Naive thymus-derived CD4-positive, alpha-beta T cell (primary cell): ENCODE results near the gene SPIRE2. TPM values are rescaled to one million over a fixed set of nuclear protein-coding genes. Genes with fewer than 3 reads are reported as not detected.
"Not testable (repeated sequence)": the region's sequence is repeated elsewhere in the genome, so short reads cannot be mapped to it uniquely, and the experiment has no call there.

Experiments used
- ATAC-seq: fragments of 150-1000 bp; cut with Tn5 transposase; 2 replicates; pipeline ENCODE4 v1.10.0; 2021; ENCODE audit warnings: mild to moderate bottlenecking, moderate library complexity
- CTCF ChIA-PET: fragments of 350-600 bp; sonication (Branson Sonifier 250); formaldehyde crosslinking; loops from one replicate; lab custom pipeline; 2021; ENCODE audit warnings: antibody characterized with exemption; lab: Charles Lee
- POLR2A ChIA-PET: fragments of 350-600 bp; sonication (Branson Sonifier 250); formaldehyde crosslinking; loops from one replicate; lab custom pipeline; 2021; ENCODE audit warnings: antibody characterized with exemption, inconsistent platforms; lab: Charles Lee
- DNase-seq, 9 donors: peaks; one replicate each; pipeline versions ENCODE4 v3.0.0 to v3.0.0-alpha.2; 2020 to 2022; ENCODE audit warnings: mixed read lengths in 1 of 9
- H3K27ac ChIP-seq: one replicate; pipeline ENCODE4 v1.7.0; 2013; ENCODE audit warnings: mild to moderate bottlenecking, low read depth, low read length, moderate library complexity
- H3K27me3 ChIP-seq, 2 donors: one replicate each; pipeline ENCODE4 v1.7.0; 2013; ENCODE audit warnings: low read length in 2 of 2, mild to moderate bottlenecking in 2 of 2, moderate library complexity in 2 of 2; ENCODE audit not compliant: control insufficient read depth in 2 of 2, insufficient read depth in 2 of 2
- H3K36me3 ChIP-seq, 3 experiments: 1 replicate in 2 of 3; 2 replicates in 1 of 3; pipeline ENCODE4 v1.7.0; 2013; ENCODE audit warnings: low read length in 3 of 3, mild to moderate bottlenecking in 3 of 3, moderate library complexity in 1 of 3; ENCODE audit not compliant: insufficient read depth in 3 of 3, control insufficient read depth in 2 of 3
- H3K4me1 ChIP-seq, 2 donors: one replicate each; pipeline ENCODE4 v1.7.0; 2013; ENCODE audit warnings: low read length in 2 of 2, mild to moderate bottlenecking in 2 of 2, moderate library complexity in 1 of 2; ENCODE audit not compliant: control insufficient read depth in 2 of 2, insufficient read depth in 2 of 2
- H3K4me3 ChIP-seq: 2 replicates; pipeline ENCODE4 v1.7.0; 2013; ENCODE audit warnings: mild to moderate bottlenecking, low read length
- H3K9me3 ChIP-seq, 3 experiments: 1 replicate in 2 of 3; 2 replicates in 1 of 3; pipeline ENCODE4 v1.7.0; 2013; ENCODE audit warnings: low read length in 3 of 3; ENCODE audit not compliant: control insufficient read depth in 2 of 3
- H3K27ac Mint-ChIP-seq, 9 donors: one replicate each; pipeline ENCODE4 v1.8.0; 2020 to 2022; ENCODE audit warnings: mixed read lengths in 9 of 9, mild to moderate bottlenecking in 8 of 9, moderate library complexity in 5 of 9, inconsistent platforms in 2 of 9
- H3K27me3 Mint-ChIP-seq, 5 donors: one replicate each; pipeline ENCODE4 v1.8.0; 2021 to 2022; ENCODE audit warnings: mixed read lengths in 5 of 5, mild to moderate bottlenecking in 1 of 5
- H3K36me3 Mint-ChIP-seq, 5 donors: one replicate each; pipeline ENCODE4 v1.8.0; 2020 to 2022; ENCODE audit warnings: mixed read lengths in 5 of 5, mild to moderate bottlenecking in 3 of 5, inconsistent platforms in 1 of 5
- H3K4me1 Mint-ChIP-seq, 7 donors: one replicate each; pipeline ENCODE4 v1.8.0; 2020 to 2022; ENCODE audit warnings: mixed read lengths in 7 of 7, mild to moderate bottlenecking in 3 of 7, inconsistent platforms in 1 of 7
- H3K4me3 Mint-ChIP-seq, 10 donors: one replicate each; pipeline ENCODE4 v1.8.0; 2020 to 2022; ENCODE audit warnings: mild to moderate bottlenecking in 10 of 10, mixed read lengths in 10 of 10, moderate library complexity in 6 of 10, inconsistent platforms in 2 of 10
- H3K9me3 Mint-ChIP-seq, 11 donors: one replicate each; pipeline ENCODE4 v1.8.0; 2020 to 2022; ENCODE audit warnings: mixed read lengths in 11 of 11, mild to moderate bottlenecking in 4 of 11, inconsistent platforms in 1 of 11, moderate library complexity in 1 of 11
- intact Hi-C, 2 donors: fragments of 100-400 bp; cut with micrococcal nuclease; formaldehyde crosslinking; loops; one replicate each; pipeline ENCODE4 v1.15.1; 2023
- polyA plus RNA-seq, 2 donors: library from polyadenylated mRNA; unstranded; fragments of 300-500 nt; fragmentation: Illumina TruSeq; gene quantifications; one replicate each; pipeline ENCODE4 v1.2.3, GENCODE V29; 2021
- total RNA-seq, 6 experiments: library from RNA in 5 of 6; stranded (reverse) in 5 of 6; gene quantifications; 1 replicate in 5 of 6; 2 replicates in 1 of 6; pipeline ENCODE4 v1.2.3 and lab custom pipeline; 2021 to 2026

The SPIRE2 gene
- total and polyA plus RNA-seq, 7 experiments from 2014 or later: 0.32 to 3.5 (median 1.3) TPM

DNA sequence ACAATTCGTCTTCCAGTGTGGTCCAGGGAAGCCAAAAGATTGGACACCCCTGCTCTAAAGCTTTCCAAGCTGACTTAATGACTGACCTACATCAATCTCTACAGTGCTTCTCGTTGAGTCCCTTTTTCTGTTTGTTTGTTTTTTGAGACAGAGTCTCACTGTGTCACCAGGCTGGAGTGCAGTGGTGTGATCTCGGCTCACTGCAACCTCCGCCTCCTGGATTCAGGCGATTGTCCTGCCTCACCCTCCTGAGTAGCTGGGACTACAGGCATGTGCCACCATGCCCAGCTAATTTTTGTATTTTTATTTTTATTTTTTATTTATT is 4.5 kb upstream of the SPIRE2 start:
- peaks cover 7 to 16% (median 8%) of the 10 kb centered on the region in 7 donors for H3K4me1 Mint-ChIP-seq
- H3K36me3 Mint-ChIP-seq, CTCF ChIA-PET, H3K4me3 Mint-ChIP-seq, H3K4me3 ChIP-seq, DNase-seq, H3K9me3 Mint-ChIP-seq, intact Hi-C loops, H3K9me3 ChIP-seq, ATAC-seq, H3K27ac ChIP-seq, H3K4me1 ChIP-seq, H3K27me3 ChIP-seq, H3K36me3 ChIP-seq, H3K27ac Mint-ChIP-seq: not testable (repeated sequence)
- POLR2A ChIA-PET: interaction anchor here (1.1 kb wide), 1 partner anchor 124 kb away, joined by 3 read pairs; no protein-coding TSS in a partner anchor
- H3K27me3 Mint-ChIP-seq: peaks cover 0 to 18% (median 0%) of the 10 kb centered on the region in 5 donors

DNA sequence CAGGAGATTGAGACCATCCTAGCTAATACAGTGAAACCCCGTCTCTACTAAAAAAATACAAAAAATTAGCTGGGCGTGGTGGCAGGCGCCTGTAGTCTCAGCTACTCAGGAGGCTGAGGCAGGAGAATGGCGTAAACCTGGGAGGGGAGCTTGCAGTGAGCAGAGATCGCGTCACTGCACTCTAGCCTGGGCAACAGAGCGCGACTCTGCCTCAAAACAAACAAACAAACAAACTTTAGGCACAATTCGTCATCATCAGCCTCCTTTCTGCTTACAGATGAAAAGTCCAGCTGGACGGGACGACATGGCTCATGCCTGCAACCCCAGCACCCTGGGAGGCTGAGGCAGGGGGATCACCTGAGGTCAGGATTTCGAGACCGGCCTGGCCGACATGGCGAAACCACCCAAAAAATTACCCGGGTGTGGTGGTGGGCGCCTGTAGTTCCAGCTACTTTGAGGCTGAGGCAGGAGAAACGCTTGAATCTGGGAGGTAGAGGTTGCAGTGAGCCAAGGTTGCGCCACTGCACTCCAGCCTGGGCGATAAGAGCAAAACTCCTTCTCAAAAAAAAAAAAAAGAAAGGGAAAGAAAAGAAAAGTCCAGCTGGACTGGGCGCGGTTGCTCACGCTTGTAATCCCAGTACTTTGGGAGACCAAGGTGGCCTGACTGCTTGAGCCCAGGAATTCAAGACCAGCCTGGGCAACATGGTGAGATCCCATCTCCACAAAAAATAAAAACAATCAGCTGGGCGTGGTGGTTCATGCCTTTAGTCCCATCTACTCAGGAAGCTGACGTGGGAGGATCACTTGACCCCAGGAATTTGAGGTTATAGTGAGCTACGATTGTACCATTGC is 1.5 kb upstream of the SPIRE2 start:
- Mint-ChIP-seq H3K9me3 (peaks cover 0 to 2% (median 0%) of the 10 kb centered on the region in 11 donors), H3K27me3 (peaks cover 10 to 33% (median 14%) of the 10 kb centered on the region in 5 donors), H3K27ac (no peak overlapping the region), H3K4me1 (peaks cover 2 to 12% (median 5%) of the 10 kb centered on the region in 7 donors), H3K36me3 (peaks cover 0 to 6% (median 0%) of the 10 kb centered on the region in 5 donors), H3K4me3 (peak overlapping the region in 4 of 10 donors; percentile 17 to 54 (median 37))
- intact Hi-C loops: no loop called here
- H3K9me3 ChIP-seq: no peaks in the 10 kb centered on the region
- H3K27ac ChIP-seq: no peak overlapping the region
- no peaks in the 10 kb centered on the region for H3K4me1 ChIP-seq
- H3K4me3 ChIP-seq: no peak overlapping the region
- CTCF ChIA-PET: no interaction called here
- peaks cover 0 to 10% of the 10 kb centered on the region in 2 donors for H3K27me3 ChIP-seq
- no peak for ATAC-seq
- no peaks in the 10 kb centered on the region for H3K36me3 ChIP-seq
- no peak for DNase-seq
- POLR2A ChIA-PET: no interaction called here

DNA sequence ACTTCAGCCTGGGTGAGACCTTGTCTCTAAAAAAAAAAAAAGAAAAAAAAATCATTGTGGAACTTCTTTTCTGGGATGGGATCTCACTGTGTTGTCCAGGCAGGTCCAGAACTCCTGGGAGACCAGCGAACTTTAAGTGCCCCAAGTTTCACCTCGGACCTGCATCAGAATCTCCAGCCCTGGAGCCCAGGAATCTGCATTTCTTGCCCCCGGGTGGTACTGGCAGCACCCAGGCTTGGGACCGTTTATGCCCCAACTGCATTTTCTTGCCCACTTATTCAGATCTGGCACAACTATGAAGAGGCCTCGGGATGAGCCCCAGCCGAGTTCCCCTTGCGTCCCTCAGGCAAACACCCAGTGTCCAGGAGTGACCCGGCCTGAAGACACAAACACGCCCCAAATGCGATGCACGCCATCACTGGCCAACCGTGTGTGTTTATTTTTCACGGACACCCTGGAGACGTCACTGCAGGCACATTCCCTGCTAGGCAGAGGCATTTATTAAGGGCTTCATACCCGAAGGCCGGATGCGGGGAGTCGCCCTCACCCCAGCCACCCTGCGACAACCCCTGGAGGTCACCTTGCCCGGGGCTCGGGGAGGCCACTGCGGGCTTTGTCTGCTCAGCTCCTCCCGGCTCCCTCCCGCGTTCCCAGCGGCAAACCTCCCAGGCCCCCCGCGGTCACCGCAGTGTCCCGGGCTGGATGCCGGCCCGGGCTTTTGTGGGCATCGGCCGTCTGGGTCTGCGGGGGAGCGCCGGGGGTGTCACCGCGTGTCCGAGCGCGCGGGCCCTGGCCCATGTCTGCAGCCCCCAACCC is 684 bp upstream of the SPIRE2 start:
- POLR2A ChIA-PET: no interaction called here
- Mint-ChIP-seq H3K9me3 (no peaks in the 10 kb centered on the region), H3K27me3 (peaks cover 12 to 37% (median 23%) of the 10 kb centered on the region in 5 donors), H3K27ac (peak overlapping the region in 1 of 9 donors; percentile 32), H3K4me3 (peak overlapping the region in 7 of 10 donors; percentile 41 to 65 (median 53)), H3K36me3 (peaks cover 0 to 6% (median 0%) of the 10 kb centered on the region in 5 donors), H3K4me1 (peaks cover 2 to 10% (median 5%) of the 10 kb centered on the region in 7 donors)
- no peaks in the 10 kb centered on the region for H3K36me3 ChIP-seq
- CTCF ChIA-PET: no interaction called here
- no peak overlapping the region for H3K4me3 ChIP-seq
- H3K4me1 ChIP-seq: no peaks in the 10 kb centered on the region
- no peak overlapping the region for H3K27ac ChIP-seq
- peak in 1 of 9 donors; percentile 28 for DNase-seq
- peaks cover 0 to 10% of the 10 kb centered on the region in 2 donors for H3K27me3 ChIP-seq
- no peaks in the 10 kb centered on the region for H3K9me3 ChIP-seq
- ATAC-seq: no peak
- intact Hi-C loops: loop anchor here (1.0 to 2.0 kb wide), 2 partner anchors 11 to 99 kb away; partner anchors contain the start of gene FANCA (in 2 of the 2)

DNA sequence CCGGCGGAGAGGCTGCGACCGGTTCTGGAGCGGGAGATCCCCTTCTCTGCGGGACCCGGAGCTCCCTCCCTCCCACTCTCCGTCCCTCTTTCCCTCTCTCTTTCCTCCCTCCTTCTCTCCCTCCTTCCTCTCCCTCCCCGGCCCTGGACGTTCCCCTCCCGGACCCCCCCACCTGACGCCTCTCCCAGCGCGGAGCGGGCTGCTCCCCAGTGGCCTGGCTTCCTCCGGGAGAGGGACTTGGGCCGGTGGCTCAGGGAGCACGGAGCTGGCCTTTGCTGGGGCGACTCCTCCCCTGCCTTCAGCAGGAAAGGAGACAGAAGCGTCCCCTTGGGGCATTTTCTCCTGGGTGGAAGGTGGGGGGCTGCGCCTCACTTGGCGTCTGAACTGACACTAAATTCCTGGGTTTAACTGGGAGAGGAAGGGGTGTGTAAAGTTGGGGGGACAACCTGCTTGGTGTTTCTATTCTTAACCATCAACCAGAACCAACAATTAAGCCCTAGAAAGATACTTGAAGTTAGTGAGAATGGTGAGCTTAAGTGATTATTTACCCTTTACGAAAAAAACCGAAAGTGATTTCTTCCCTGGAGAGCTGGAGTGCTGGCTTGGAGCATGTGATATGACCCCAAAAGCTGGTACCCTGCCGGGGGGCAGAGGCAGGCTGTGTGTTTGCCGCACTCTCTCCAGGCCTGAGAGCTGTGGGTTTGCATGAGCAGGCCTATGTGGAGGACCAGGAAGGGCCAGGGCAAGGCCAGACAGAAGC is 775 bp downstream of the SPIRE2 start:
- POLR2A ChIA-PET: interaction anchor here (0.8 to 1.4 kb wide), 2 partner anchors 25 to 31 kb away, joined by 3 to 4 read pairs; no protein-coding TSS in a partner anchor

DNA sequence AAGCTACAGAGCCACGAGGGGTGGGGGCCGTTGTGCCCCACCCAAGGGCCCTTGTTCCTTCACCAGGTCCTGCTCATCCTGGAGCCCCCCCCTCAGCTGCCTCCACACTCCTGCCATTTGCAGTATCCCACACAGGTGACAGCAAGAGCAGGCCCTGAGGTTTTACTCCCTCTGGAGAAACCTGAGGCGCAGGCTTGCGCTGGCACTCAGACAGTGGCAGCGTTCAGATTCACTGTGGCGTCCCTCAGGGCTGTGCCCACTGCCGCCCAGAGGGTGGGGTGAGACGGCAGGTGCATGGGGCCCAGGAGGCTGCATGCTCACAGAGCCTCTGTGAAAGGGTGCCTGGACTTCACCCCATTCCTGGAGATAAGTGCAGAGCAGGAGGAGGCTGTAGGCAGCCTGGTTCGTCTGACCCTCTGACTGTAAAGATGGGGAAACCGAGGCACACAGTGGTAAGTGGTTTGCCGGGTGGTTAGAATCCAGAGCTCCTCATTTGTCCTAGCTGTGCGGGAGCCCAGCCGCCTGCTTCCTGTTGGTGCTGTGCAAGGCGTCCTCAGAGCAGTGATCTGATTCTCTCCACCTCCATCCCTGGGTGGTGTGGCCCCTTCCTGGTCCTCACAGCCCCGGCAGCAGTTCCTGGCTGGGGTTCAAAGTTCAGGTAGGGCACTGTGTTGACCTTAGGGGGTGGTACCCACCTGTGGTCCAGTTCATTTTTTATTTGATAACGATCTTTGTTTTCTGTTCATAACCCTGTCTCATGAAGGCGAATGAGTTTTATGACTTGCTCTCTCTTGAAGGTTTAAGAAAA is 1.6 kb downstream of the SPIRE2 start:
- H3K4me3 Mint-ChIP-seq: peak overlapping the region in 6 of 10 donors; percentile 3 to 66 (median 29)
- no peak overlapping the region for H3K27ac Mint-ChIP-seq

More for the DNA sequence above, 775 bp downstream of the SPIRE2 start:
- H3K27ac Mint-ChIP-seq: no peak overlapping the region
- no peaks in the 10 kb centered on the region for H3K9me3 Mint-ChIP-seq
- H3K4me1 Mint-ChIP-seq: peaks cover 2 to 10% (median 5%) of the 10 kb centered on the region in 7 donors
- Histone ChIP-seq H3K27me3 (peaks cover 0 to 10% of the 10 kb centered on the region in 2 donors), H3K9me3 (no peaks in the 10 kb centered on the region), H3K36me3 (no peaks in the 10 kb centered on the region), H3K4me1 (no peaks in the 10 kb centered on the region), H3K4me3 (no peak overlapping the region), H3K27ac (no peak overlapping the region)
- intact Hi-C loops: loop anchor here (1.0 to 2.0 kb wide), 2 partner anchors 13 to 98 kb away; partner anchors contain the start of gene FANCA (in 2 of the 2)
- CTCF ChIA-PET: no interaction called here
- H3K27me3 Mint-ChIP-seq: peaks cover 12 to 37% (median 24%) of the 10 kb centered on the region in 5 donors
- ATAC-seq: no peak
- H3K4me3 Mint-ChIP-seq: peak overlapping the region in 7 of 10 donors; percentile 46 to 70 (median 66)
- H3K36me3 Mint-ChIP-seq: peaks cover 0 to 6% (median 0%) of the 10 kb centered on the region in 5 donors
- DNase-seq: no peak

More for the DNA sequence above, 1.6 kb downstream of the SPIRE2 start:
- ATAC-seq (no peak), DNase-seq (no peak)
- Histone ChIP-seq H3K27ac (no peak overlapping the region), H3K4me1 (no peaks in the 10 kb centered on the region), H3K27me3 (peaks cover 0 to 10% of the 10 kb centered on the region in 2 donors), H3K4me3 (no peak overlapping the region), H3K36me3 (no peaks in the 10 kb centered on the region), H3K9me3 (peaks cover 0 to 1% (median 0%) of the 10 kb centered on the region in 3 experiments)
- peaks cover 0 to 2% (median 0%) of the 10 kb centered on the region in 11 donors for H3K9me3 Mint-ChIP-seq
- intact Hi-C loops: loop anchor here in 1 of 2 donors (2.0 kb wide), 1 partner anchor 97 kb away; no protein-coding TSS in a partner anchor
- H3K4me1 Mint-ChIP-seq: peaks cover 2 to 10% (median 5%) of the 10 kb centered on the region in 7 donors
- peaks cover 0 to 6% (median 0%) of the 10 kb centered on the region in 5 donors for H3K36me3 Mint-ChIP-seq
- peaks cover 12 to 37% (median 24%) of the 10 kb centered on the region in 5 donors for H3K27me3 Mint-ChIP-seq
- CTCF ChIA-PET: no interaction called here
- POLR2A ChIA-PET: interaction anchor here (0.8 to 1.4 kb wide), 2 partner anchors 25 to 31 kb away, joined by 3 to 4 read pairs; no protein-coding TSS in a partner anchor
